GM19395 (cell line): ENCODE results near the gene ASB4.
"Not testable (repeated sequence)": the region's sequence is repeated elsewhere in the genome, so short reads cannot be mapped to it uniquely, and the experiment has no call there.

Source experiments
- ATAC-seq: cut with Tn5 transposase; IDR thresholded peaks from one replicate; pipeline ENCODE4 v1.9.1; 2021; ENCODE audit warnings: mild to moderate bottlenecking, moderate library complexity; ENCODE audit not compliant: unreplicated experiment

The ASB4 gene

DNA sequence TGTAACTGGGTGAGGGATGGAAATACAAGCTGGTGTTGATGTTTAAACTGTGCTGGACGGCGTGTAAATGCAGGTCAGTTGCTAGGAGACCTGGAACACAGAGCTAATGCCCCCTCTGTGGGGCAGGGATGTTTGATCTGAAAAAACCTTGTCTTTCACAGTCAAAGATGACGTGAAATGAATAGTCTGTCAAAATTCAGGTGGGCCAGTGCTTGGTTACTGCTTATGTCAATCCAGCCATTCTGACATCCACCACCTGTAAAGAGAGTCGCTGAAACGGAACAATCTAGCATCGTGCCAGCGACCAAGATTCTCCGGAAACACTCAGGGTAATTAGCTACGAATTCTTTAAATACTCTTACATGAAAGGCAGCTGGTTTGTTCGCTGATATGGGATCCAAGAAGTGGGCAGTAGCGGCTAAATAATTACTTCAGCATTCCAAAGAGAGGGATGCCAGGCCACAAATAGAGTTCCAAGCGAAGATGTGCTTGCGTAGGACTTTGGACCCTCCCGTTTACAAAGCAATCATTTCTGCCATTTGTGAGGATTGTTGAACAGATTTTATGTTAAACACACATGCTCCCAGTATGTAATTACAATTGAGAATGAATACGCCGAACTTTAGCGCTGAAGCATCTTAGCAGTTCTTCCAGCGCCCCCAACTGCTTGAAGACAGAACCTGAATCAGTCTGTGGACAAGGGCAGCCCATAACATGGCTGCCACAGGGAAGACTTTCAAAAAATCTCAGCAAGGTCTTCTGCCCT, 7.3 kb upstream of the ASB4 start:
- ATAC-seq, result no peak

DNA sequence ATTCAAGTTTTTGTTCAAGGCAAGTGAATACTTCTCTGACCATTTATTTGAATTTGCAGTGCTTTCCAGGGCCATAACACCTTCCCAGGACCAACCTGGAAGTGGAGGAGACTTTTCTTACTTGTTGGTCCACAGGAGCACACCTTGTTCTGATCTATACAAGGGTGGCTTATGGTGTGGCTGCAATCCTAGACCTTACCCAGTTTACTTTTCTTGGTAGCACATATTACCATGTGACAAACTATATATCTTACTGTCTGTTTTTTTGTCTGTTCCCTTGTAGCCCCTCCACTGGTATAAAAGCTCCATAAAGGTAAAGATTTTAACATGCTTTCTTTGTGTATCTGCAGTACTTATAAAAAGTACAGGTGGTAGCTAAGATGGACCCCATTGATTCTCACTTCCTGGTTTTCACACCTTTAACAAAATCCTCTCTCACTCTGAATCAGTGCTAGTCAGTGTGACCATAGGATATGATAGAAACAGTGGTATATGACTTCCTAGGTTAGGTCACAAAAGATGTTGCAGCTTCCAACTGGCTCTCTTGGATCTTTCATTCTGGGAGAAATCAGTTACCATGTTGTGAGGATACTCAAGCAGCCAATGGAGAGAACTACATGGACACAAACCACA, 5.6 kb upstream of the ASB4 start:
- peak; percentile 74 for ATAC-seq

DNA sequence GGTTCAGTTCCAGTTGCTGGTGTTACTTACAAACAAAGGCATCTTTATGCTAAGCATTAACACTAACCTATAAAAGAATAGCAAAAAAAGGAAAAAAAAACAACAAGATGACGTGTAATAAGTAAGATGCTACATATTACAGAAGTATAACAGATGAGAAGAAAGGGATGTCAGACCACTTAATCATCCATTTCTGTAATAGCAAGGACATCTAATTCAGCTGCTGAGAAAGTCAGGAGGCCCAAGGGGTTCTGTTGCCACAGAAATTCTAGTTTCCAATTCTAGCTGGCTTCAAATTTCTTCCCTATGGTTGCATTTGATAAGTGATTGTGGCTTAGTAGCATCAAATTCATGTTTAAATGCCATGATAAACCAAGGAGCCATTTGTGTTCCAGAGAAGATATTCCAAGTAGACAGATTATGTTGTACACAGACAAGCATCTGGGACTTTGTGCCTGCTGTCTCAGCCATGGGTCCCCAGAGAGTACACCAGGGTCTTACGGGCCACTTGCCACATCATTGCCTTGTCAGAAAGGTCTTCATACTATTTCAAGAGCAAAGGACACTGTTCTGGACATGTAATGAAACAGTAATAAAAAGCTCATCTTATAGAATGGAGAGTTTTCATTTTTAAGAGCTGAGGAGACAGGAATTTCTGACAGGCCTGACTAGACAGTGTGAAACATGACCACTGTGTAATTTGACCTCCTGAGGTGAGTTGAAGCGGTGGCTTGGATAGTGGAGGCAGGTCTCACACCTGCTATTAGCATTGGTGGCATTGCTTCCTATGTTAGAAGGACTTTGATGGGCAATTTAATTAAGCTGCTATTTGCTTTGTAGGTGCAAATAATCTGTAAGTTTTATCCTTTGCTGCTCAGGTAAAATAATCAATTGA, 4.2 kb upstream of the ASB4 start:
- no peak for ATAC-seq

GRCh38 chr7:95482424-95482823, 3.3 kb upstream of the ASB4 start:
- ATAC-seq, result no peak

DNA sequence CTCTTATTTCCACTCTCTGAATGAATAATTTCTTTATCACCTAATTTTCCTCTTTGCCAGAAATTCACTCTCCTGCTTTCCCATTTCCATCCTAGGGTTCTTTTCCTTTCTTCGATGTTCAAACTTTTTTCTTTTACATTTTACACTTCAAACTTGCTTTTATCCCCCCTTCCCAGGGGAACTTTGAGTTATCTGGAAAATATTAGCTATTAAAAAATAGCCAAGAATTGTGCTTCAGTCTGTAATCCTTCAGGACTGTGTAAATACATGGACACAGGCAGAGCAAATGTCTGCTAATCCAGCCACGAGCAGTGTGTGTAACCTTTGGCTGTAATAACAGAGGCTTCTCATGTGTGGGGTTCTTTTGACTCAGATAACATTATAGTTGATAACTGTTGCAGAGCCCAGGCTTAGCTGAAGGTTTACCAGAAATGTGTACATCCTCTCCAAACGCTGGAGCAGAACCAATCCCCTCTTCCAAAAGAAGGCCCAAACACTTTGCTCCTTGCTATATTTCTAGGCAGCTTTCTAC, 4.6 kb downstream of the ASB4 start:
- ATAC-seq, result no peak

DNA sequence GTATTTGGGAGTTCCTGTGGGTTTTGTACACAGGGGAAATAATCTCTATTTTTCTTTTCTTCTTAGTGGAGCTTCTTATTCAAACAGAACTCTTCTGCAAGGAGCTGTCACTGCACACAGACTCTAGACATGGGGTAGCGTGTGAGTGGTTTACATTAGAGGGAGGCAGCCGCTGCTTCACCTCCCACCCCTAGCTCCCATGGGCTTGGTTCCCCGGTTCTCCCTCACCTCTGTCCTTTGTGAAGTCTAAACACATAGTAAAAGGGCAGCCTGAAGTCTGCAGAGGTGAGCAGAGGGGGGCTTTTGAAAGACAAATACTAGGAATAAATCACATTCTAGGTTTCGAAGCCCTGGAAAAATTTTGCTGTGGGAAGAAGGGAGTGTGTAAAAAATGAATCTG, 5.5 kb downstream of the ASB4 start:
- no peak for ATAC-seq

- ATAC-seq, result no peak
These were observed 6.0 kb downstream of the ASB4 start for GRCh38 chr7:95491634-95492314.

DNA sequence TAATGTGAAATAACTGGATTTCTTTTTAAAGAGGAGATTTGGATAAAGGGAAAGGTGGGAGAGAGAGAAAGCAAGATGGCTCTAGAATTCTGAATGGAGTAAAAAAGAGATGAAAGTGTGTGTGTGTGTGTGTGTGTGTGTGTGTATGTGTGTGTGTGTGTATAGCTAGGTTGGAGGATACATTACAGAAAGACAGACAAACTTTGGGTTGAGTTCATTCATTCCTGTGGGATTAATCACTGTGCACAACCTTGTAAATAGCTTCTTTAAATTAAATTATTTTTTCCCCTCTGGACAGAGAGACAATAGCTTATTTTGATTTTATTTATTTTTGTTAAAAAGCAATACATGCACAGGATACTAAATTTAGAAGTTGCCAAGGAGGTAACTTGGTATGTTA, 7.5 kb downstream of the ASB4 start:
- ATAC-seq, result no peak

- ATAC-seq, result no peak
These were observed 8.1 kb downstream of the ASB4 start for GRCh38 chr7:95493844-95494243.

- peak; percentile 92 for ATAC-seq
These were observed 15.6 kb downstream of the ASB4 start for GRCh38 chr7:95501261-95501832.

- ATAC-seq, result no peak
These were observed 16.7 kb downstream of the ASB4 start for GRCh38 chr7:95502403-95502802.

- ATAC-seq, result no peak
These were observed 17.8 kb downstream of the ASB4 start for GRCh38 chr7:95503271-95504131.

DNA sequence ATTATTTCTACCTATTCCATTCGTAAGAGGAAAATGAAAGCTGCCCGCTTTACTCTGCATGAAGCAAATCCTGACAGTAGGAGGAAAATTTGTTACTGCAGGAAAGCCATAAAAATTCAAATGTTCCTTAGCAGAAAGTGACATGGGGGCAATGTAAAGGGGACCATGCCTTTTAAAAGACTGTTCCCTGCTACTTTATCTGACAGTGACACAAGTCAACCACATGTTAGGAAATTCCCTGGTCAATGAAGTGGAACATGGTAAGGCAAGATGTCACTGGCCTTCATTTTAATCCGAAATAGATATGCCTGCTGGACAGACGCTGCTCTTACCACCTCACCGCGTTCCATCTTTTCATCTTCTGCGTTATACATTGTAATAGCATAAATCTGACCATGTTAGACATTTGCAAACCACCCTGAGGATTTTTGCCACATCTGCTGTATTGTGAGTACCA, 18.4 kb downstream of the ASB4 start:
- not testable (repeated sequence) for ATAC-seq

DNA sequence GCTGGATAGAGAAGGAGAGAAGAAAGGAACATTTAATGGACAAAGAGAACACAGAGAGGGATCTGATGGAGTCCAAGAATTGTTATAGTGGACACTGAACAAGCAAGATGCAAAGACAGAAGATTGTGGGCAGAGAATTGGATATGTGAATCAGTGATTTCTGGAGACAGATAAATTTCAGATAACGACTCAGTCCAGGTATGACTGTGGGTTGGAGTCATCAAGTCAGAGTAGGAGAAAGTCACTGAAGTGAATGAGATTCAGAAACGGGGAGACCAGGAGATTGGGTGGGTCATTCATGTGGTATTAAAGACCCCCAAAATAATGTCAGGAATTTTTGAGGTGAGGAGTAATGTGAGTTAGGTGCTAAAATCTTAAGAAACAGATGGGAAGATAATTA, 23.0 kb downstream of the ASB4 start:
- no peak for ATAC-seq

DNA sequence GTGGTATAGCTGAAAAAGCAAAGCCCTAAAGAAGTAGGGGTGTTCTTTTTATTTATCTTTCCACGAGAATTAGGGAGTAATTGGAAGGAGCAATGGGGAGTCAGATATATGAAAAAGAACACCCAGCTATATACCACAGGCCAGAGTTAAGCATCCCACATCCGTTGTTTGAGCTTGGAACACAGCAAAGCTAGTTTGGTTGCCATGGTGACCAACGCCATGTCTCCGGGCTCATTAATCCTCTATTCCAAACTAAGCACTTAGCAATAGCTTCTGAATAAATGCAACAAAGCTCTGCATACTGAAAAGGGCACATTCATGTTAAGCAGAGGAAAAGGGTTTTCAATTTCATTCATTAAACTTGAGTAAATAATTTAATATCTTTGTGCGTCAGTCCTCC, 23.5 kb downstream of the ASB4 start:
- ATAC-seq, result no peak

GRCh38 chr7:95511716-95512260, 26.0 kb downstream of the ASB4 start:
- ATAC-seq, result peak; percentile 92

DNA sequence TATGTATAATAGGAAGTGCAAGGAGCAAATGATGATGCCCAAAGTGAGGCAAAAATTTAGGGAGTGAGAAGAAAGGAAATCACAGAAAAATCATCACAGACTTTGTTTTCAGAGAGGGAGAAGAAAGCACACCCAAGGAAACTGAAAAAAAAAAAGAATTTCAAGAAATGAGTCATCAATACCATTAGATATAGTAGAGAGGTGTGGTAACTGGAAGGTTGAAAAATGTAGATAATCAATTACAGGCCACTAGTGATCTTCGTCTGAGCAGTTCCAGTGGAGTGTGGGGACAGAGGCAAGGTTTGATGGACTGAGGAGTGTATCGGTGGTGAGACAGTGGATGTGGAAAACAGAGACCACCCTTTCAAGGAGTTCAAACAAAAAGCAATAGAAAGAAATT, 31.7 kb downstream of the ASB4 start:
- ATAC-seq, result peak; percentile 81

DNA sequence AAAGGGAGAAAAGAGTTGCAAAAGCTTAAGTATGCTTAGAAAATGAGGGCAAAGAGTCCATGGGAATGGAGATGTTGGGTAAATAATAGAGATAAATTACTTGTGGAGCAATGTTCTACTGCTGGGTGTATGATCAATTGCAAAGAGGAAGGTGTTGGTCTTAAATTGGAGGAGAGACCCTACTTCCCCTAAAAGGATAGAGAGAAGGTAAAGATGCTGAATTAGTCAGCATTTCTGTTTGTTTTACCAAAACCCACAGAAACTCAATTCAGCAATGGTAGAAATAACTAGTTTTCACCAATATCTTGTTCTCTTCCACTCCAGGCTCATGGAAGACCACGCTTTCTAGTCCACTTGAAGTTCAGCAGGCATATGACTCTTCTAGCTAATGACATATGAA, 32.1 kb downstream of the ASB4 start:
- ATAC-seq, result peak; percentile 70

DNA sequence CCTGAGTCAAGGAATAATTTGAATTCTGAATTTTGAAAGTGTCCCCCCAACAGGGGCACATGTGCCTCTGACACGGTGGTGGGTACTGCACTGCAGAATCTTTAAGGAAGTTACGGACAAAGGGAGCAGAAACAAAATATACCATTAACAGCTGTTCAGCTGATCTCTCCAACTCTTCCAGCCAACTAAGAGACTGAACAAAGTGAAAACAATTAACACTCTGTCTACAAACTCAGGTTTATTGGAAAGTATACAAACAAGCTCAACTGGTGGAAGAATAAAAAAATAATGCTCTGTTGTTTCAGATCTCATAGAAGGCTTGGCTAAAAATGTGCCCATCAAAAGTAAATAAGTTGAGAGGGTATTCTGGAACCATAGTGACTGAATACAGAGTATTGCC, 34.4 kb downstream of the ASB4 start:
- ATAC-seq, result no peak
